ENCODE data around the gene CX3CL1.
"Not testable (repeated sequence)": the region's sequence is repeated elsewhere in the genome, so short reads cannot be mapped to it uniquely, and the experiment has no call there.

Gene CX3CL1

DNA sequence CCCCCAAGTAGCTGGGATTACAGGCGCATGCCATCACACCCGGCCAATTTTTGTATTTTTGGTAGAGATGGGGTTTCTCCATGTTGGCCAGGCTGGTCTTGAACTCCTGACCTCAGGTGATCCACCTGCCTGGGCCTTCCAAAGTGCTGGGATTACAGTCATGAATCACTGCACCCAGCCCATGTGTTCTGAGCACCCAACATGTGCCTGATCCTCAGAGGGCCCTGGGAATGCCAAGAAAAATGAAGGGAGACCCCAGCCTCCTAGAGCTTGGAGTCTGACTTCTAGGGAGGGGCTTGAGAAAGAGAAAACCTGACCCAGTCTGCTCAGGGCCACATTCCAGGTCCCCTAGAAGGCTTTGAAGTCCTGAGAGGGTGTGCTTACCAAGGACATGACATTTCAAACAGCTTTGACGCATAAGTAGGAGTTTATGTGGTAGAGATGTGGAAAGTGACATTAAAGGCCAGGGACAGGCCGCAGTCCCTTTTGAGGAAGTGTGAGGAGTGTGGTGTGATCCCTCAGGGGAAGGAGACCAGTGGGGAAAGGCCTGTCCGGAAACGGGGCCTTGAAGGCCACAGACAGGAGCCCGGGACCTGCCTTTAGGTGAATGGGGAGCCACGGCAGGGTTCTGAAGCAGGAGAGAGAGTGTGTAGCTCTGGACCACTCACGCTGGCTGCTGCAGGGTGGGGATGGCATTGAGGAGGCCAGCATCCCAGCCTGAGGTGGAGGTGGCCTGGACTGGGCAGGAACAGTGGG, 14.8 kb upstream of the CX3CL1 start:
- DNase-seq: no peak

DNA sequence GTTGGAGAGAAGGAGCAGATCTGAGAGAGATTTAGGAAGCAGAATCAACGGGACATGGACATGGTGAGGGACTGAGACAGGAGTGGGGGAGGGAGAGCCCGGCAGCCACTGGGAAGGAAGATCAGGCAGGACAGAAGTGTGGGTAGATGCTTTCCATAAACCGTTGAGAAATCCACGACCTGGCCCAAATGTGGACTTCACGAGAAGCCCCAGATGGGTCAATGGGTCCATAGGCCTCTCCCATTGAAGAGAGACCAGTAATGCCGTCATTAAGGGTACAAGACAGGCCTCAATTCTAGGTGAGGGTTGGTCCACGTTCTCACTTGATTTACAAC, 14.2 kb upstream of the CX3CL1 start:
- no peak for DNase-seq

DNA sequence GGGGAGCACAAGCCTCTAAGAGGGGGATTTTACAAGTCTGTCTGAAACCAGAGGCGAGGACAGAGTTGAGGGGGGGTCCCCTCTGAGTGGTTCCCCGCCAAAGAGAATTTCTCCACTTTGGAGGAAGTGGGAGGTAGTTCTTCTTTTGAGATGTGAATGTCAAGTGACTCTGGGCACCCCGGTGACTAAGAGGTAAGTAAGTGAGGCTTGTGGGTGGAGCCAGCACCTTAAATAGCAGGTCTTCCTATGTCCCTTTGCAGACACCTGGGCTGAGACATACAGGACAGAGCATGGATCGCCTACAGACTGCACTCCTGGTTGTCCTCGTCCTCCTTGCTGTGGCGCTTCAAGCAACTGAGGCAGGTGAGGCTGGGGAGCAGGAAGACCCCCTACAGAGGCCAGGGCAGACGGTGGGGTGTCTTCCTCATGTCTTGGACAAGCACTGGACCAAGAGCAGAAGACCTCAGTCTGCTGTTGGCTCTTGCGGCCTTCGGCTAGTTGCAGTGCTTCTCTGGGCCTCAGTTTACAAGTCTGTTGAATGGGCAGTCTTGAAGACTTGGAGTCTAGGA, 13.7 kb upstream of the CX3CL1 start, which contains the start of gene CCL22:
Gene CCL22 (plus strand): TSS at position 257 of the 569 bp plus-strand sequence. CDS start 34 bp downstream, at position 291.
- DNase-seq: no peak

DNA sequence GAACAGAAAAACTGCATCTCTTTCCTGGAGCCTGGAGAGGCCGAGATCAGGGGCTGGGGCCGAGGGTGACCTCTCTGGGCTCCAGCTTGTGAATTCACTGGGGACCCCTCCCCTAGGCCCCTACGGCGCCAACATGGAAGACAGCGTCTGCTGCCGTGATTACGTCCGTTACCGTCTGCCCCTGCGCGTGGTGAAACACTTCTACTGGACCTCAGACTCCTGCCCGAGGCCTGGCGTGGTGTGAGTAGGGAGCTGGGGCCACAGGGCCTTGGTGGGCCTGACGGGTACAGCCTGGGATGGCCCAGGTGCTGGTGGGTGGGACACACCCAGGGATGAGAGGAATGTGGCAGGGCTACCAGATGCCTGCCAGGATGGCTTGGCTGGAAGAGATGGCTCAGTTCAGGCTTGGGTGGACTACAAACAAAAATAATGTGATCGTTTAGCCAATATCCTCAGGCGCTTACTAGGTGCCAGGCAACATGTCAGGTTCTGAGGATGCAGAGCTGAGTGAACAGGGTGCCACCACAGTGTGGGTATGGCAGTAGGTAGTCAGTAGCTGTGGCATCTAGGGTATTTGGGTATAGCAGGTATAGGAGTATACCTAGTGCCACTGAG, 11.9 kb upstream of the CX3CL1 start:
- DNase-seq: no peak

DNA sequence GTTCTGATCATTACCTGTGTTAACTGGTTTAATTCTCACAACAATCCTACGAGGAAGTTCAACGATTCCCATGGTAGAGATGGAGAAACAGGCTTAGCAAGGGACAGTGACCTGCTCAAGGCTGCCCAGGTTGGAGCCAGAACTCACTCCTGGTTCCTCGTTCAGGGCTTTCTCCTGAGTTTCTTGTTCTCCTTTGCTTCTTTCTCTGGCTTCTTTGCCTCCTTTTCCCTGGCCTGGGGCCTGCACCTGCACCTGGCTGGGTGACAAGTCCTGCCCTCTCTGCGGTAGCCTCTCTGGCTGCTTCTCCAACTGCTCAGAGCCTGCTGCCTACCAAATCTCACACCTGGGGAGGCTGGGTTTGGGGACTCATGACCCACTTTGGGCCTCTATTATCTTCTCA, 10.9 kb upstream of the CX3CL1 start:
- no peak for DNase-seq

DNA sequence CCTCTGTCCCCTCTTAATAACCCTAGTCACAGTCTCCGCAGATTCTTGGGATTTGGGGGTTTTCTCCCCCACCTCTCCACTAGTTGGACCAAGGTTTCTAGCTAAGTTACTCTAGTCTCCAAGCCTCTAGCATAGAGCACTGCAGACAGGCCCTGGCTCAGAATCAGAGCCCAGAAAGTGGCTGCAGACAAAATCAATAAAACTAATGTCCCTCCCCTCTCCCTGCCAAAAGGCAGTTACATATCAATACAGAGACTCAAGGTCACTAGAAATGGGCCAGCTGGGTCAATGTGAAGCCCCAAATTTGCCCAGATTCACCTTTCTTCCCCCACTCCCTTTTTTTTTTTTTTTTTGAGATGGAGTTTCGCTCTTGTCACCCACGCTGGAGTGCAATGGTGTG, 8.1 kb upstream of the CX3CL1 start:
- no peak for DNase-seq

DNA sequence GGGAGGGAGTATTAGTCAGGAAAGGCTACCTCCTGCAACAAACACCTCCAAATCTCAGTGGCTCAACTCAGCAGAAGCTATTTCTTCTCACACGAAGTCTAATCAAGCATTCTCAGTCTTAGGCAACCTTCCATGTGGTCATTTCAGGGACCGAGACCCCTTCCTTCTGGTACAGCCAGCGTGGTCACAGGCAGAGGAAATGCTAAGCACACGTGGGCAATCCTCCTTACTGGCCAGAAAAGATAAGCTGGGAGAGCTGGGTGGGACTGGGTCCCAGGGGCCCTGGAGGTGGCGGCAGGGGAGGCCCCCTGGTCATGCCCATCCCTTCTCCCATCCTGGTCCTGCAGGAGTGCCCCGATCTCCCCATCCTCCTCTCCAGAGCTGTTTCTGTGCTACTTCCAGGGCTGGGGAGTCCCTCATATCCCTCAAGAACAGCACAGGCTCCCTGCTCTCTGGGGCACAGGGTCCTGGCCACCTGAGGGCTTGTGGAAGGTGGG, 5.7 kb upstream of the CX3CL1 start:
- DNase-seq: no peak

DNA sequence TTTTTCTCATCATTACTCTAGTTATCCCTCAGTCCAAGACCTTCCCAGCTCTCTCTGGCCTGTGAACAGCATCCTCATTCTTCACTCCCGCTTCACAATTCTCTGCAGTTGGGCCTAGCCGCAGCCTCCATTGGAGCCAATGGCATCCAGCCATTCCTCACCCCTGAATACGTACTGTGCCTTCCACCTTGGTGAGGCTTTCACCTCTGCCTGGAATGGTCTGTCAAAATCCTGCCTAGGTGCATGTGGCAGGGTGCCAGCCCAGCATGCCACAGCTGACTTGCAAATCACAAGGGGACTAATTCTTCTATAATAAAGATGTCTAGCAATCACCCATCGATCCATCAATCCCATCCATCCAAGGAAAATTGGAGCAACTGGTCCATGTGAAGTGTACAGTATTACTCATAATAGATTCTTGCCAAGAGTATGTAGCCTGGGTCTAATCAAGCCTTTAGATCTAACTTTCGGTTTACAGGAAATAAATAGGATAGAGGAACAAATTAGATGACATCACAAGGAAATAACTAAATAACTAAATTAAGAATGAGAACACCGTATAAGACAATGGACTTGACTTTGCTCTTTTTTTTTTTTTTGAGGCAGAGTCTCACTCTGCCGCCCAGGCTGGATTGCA, 5.1 kb upstream of the CX3CL1 start:
- DNase-seq: no peak

DNA sequence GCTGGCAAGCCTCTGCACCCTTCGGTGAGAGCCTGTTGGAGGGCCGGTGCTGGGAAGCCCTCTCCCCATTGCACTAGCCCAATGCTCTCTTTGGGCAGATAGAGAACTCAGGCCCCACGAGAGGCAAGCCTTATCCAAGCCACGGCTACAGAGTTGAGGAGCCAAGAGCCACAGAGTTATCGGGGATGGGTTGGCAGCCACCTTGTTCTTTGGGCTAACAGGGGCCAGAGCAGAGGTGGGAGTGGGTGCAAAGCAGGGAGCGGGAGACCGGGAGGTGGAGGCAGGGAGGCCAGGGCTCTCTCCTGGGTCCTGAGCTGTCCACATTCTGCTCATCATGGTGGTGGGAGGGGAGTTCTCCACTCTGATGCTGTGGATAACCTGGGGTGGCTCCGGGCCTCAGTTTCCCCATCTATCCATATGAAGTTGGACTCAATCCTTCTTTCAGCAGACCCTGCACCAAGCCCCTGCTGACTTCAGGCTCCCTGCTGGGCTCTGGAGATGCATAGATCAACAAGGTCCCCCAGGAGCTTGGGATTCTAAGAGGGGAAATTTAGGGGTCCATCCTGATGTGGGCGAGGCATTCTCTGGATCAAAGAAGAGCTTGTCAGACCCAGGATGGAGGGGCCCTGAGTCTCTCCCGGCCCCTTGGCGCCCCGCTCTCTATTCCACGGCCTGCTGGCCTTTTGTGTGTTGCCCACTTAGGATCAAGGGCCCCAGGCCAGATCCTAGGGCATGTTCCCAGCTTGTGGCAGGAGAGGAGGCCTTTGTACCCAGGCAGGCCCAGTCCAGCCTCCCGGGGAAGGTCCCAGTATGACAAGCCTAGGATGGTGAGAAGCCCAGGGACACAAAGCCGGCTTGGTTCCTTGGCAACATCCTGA, 557 bp upstream of the CX3CL1 start:
- DNase-seq: no peak

DNA sequence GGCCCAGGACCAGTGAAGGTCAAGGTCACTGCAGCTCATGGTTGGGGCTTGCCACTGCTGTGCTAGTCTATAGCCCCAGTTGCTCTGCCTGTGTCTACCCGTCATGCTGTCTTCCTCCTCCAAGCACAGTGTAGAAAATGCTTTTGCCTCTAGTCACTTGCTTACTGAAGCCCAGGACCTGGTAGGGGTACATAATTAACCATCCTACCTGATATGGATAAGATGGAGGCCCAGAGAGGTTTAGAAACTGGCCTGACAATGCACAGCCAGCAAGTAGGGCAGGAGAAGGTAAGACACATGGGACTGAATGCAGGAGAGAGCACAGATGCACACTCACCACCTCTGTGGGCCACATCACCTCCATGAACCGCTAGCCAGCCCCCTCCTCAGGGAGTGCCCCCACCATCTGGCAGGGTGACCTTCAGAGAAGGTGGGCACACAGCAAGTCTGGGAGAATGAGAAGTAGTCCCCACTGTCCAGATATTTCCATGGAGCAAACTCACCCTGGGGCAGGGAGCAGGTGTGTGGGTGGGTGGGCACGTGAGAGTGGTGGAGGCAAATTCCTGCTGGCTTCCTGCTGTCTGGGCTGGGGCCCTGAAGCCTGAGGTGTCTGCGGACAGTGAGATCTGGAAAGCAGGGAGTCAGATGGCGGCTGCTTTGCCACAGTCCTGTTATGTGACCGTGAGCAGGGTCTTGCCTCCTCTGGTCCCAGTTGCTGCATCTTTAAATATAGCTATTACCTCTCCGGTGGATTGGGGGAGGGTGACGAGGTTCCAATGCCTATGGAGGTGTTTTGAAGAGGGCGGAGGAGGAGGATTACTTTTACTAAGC, 1.0 kb downstream of the CX3CL1 start:
- no peak for DNase-seq

DNA sequence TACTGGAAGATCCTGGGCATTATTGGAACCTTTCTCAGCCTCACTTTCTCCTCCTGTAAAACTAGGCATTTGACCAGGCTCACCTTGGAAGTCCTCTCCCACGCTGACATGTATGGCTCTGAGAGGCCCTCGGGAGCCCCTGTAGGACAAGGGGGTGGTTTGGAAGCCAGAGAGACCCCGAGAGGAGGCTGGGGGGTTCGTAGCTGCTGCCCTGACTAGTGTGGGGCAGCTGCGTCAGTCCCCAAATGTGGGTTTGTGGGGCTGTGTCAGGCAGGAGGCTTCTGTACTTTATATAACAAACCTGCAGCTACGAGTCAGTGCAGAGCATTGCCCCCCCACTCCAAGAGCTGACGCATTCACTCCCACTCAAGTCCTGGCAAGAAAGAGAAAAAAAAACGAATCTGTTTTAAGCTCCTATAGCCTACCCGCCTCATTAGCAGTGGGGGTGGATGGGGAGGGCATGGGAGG, 1.8 kb downstream of the CX3CL1 start:
- DNase-seq: no peak

DNA sequence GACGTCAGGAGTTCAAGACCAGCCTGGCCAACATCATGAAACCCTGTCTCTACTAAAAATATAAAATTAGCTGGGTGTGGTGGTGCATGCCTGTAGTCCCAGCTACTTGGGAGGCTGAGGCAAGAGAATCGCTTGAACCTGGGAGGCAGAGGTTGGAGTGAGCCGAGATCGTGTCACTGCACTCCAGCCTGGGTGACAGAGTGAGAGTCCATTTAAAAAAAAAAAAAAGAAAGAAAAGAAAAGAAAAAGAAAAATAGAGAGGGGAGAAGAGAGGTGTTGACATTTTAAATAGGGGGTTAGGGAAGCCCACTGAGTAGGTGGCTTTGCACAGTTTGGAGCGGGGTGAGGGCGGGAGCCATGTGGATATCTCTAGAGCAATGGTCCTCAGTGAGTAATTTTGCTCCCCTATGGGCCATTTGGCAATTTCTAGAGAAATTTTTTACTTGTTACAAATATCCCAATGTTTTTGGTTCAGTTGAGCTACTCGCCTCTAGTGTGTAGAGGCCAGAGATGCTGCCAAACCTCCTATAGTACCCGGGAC, 2.7 kb downstream of the CX3CL1 start:
- not testable (repeated sequence) for DNase-seq

DNA sequence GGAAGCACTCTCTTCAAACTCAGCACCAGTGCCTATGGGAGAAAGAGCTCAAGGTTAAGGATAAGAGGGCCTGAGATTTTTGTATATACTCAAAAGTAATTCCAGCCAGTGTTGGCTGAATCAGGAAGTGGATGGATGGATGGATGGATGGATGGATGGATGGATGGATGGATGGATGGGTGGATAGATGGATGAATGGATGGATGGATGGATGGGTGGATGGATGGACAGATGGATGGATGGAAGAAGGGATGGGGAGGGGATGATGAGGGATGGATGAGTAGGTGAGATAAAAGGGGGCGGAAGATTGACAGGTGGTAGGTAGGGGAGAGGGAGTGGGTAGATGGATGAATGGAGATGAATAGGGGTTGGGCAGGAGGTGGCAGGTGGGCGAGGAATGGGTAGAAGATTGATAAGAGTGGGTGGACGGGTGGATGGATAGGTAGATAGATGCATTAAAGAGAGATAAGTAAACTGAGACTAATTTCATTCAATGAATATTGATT, 4.1 kb downstream of the CX3CL1 start:
- DNase-seq: no peak

DNA sequence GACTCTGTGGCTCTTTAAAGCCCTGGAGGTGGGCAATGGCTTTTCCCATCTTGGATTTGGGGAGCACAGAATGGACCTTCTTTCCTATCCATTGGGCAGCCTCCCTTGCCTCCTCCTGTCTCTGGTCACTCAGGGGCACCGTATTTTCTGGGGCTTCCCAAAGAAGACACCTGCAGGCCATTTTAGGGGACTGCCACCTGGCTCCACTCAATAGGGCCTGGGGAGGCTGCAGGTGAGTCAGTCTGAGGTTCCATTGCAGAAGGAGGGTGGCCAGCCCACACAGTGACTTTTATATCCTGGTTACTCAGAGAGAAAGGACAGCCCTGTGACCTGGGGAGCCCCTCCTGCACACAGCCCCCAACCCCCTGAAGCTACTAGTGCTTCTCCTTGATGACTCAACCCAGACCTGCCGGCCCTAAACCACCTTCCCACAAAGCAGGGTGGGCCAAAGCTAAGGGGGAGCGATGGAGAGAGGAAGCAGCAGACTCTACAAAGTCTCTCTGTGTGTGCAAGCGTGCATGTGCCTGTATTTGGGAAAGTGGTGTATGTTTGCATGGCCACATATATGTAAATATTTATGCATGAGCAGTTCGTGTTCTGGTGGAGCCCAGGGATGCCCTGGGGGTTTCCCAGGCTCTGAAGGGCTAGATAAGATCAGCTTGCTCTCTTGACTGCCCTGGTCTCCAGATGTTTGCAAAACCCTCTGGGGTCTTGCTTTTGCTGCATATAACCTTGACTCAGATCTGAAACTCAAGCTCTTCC, 5.0 kb downstream of the CX3CL1 start:
- no peak for DNase-seq

DNA sequence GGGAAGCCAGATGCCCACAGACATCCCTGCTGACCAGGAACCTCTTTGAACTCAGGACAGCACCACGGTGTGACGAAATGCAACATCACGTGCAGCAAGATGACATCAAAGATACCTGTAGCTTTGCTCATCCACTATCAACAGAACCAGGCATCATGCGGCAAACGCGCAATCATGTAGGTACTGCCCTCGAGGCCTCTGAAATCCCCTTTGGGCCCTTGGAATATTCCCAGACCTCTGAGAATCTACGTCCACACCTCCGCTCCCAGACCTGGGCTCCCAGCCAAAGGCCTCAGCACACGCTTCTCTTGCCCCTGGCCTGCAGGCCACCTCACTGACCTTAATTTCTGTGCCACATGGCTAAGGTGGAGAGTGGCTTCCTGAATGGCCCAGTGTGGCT, 7.3 kb downstream of the CX3CL1 start:
- DNase-seq: no peak

DNA sequence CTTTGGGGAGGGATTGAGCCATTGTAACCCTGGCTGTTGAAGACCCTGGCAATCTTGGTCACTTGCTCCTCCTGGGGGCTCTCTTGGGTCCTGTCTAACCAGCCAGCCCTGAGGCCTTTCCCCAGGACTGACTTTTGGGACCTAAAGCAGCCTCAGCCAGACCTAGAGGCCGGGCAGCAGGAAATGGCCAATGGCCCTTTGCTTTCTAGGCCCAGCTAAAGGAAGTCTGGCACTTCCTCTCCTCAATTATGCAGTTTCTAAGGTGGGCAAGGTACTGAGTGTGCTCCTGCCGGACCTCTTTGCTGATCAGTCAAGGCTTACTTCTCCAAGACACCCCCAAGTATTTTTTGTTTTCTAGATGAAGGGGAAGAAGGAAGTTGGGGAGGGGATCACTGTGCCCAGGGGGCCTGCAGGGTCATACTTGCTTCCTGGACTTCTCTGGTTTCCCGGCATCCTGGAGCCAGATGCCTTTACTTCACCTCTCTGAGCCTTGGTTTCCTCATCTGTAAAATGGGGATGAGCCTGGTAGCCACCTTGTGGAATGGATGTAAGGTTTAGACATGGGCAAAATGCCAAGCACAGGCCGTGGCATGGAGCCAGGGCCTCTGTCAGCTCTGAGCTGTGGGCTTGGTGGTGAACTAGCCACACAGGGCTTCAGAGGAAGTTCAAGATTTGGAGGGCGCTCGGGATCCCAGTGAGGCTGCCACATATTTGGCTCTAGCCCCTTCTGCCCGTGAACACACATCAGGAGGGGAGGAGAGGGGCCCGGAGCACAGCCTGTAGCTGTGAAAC, 8.6 kb downstream of the CX3CL1 start:
- DNase-seq: no peak

DNA sequence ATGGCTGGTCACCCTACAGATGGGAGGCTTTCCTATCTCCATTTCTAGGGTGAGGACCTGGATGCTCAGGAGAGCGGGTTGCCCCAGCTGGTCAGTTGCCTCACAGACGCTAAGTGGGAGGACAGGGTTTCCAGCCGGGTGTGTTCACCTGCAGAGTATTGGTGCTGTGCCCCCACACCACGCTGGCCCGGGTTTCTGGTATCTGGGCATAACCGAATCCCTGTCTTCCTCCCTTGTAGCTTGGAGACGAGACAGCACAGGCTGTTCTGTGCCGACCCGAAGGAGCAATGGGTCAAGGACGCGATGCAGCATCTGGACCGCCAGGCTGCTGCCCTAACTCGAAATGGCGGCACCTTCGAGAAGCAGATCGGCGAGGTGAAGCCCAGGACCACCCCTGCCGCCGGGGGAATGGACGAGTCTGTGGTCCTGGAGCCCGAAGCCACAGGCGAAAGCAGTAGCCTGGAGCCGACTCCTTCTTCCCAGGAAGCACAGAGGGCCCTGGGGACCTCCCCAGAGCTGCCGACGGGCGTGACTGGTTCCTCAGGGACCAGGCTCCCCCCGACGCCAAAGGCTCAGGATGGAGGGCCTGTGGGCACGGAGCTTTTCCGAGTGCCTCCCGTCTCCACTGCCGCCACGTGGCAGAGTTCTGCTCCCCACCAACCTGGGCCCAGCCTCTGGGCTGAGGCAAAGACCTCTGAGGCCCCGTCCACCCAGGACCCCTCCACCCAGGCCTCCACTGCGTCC, 9.7 kb downstream of the CX3CL1 start:
- DNase-seq: no peak

DNA sequence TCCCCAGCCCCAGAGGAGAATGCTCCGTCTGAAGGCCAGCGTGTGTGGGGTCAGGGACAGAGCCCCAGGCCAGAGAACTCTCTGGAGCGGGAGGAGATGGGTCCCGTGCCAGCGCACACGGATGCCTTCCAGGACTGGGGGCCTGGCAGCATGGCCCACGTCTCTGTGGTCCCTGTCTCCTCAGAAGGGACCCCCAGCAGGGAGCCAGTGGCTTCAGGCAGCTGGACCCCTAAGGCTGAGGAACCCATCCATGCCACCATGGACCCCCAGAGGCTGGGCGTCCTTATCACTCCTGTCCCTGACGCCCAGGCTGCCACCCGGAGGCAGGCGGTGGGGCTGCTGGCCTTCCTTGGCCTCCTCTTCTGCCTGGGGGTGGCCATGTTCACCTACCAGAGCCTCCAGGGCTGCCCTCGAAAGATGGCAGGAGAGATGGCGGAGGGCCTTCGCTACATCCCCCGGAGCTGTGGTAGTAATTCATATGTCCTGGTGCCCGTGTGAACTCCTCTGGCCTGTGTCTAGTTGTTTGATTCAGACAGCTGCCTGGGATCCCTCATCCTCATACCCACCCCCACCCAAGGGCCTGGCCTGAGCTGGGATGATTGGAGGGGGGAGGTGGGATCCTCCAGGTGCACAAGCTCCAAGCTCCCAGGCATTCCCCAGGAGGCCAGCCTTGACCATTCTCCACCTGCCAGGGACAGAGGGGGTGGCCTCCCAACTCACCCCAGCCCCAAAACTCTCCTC, 10.4 kb downstream of the CX3CL1 start:
- no peak for DNase-seq

Data from NCI-H524 (cell line).